WTC11 (cell line): ENCODE measurements around the gene MLC1. TPM values are rescaled to one million over a fixed set of nuclear protein-coding genes. Genes with fewer than 3 reads are reported as not detected.

Experiments
- ATAC-seq: fragments of 200-7000 bp; cut with Tn5 transposase; 2 replicates; pipeline ENCODE4 v1.10.0; 2021; ENCODE audit warnings: mild to moderate bottlenecking, moderate library complexity
- Bru-seq: library from RNA; stranded (reverse); fragments of 400-500 nt; gene quantifications from one replicate; lab custom pipeline; 2021; lab: Mats Ljungman, UMichigan
- CTCF ChIA-PET: fragments of 300-600 bp; sonication (Branson Sonifier 250); formaldehyde crosslinking; loops from one replicate; lab custom pipeline; 2021; ENCODE audit warnings: antibody characterized with exemption; lab: Charles Lee
- POLR2A ChIA-PET: fragments of 350-600 bp; sonication (Branson Sonifier 250); formaldehyde crosslinking; loops from one replicate; lab custom pipeline; 2021; ENCODE audit warnings: antibody characterized with exemption; lab: Charles Lee
- DNase-seq: peaks from one replicate; pipeline ENCODE4 v3.0.0; 2021; ENCODE audit warnings: low spot score
- H3K27ac Mint-ChIP-seq: 2 replicates; pipeline ENCODE4 v1.8.0; 2021; ENCODE audit warnings: mixed read lengths
- H3K27me3 Mint-ChIP-seq: 2 replicates; pipeline ENCODE4 v1.8.0; 2021; ENCODE audit warnings: low read depth, mild to moderate bottlenecking, moderate library complexity, mixed read lengths
- H3K36me3 Mint-ChIP-seq: 2 replicates; pipeline ENCODE4 v1.8.0; 2021; ENCODE audit warnings: mixed read lengths
- H3K4me1 Mint-ChIP-seq: 2 replicates; pipeline ENCODE4 v1.8.0; 2022; ENCODE audit warnings: mixed read lengths
- H3K4me3 Mint-ChIP-seq: 2 replicates; pipeline ENCODE4 v1.8.0; 2021; ENCODE audit warnings: mild to moderate bottlenecking, moderate library complexity, mixed read lengths
- H3K9me3 Mint-ChIP-seq: 2 replicates; pipeline ENCODE4 v1.8.0; 2021; ENCODE audit warnings: mixed read lengths
- CREB1 ChIP-seq: sonication (generic); formaldehyde crosslinking; IDR thresholded peaks from 2 replicates; pipeline ENCODE4 v1.8.0; 2023; ENCODE audit warnings: mild to moderate bottlenecking, missing genetic modification reagents
- CREM ChIP-seq: sonication (generic); formaldehyde crosslinking; IDR thresholded peaks from 2 replicates; pipeline ENCODE4 v1.8.1; 2022; ENCODE audit warnings: mild to moderate bottlenecking, missing genetic modification reagents, moderate library complexity
- NR1H2 ChIP-seq: sonication (generic); formaldehyde crosslinking; IDR thresholded peaks from 2 replicates; pipeline ENCODE4 v1.9.0; 2021; ENCODE audit warnings: mild to moderate bottlenecking, moderate library complexity, missing genetic modification reagents
- RELA ChIP-seq: sonication (generic); formaldehyde crosslinking; IDR thresholded peaks from 2 replicates; pipeline ENCODE4 v1.8.1; 2022; ENCODE audit warnings: missing genetic modification reagents, mild to moderate bottlenecking, borderline replicate concordance
- RORB ChIP-seq: fragments of 250-450 bp; sonication (Bioruptor Pico); IDR thresholded peaks from 2 replicates; pipeline ENCODE4 v1.9.0; 2021; ENCODE audit warnings: mild to moderate bottlenecking
- SMAD3 ChIP-seq: sonication (generic); formaldehyde crosslinking; IDR thresholded peaks from 2 replicates; pipeline ENCODE4 v1.8.0; 2022; ENCODE audit warnings: missing genetic modification reagents, mild to moderate bottlenecking, borderline replicate concordance
- SOX15 ChIP-seq: fragments of 250-450 bp; sonication (Bioruptor Pico); IDR thresholded peaks from 2 replicates; pipeline ENCODE4 v1.9.0; 2021; ENCODE audit warnings: mild to moderate bottlenecking
- SP1 ChIP-seq: sonication (generic); formaldehyde crosslinking; conservative IDR thresholded peaks from 2 replicates; pipeline ENCODE4 v1.8.1; 2022; ENCODE audit warnings: missing genetic modification reagents
- TCF7 ChIP-seq: sonication (generic); formaldehyde crosslinking; IDR thresholded peaks from 2 replicates; pipeline ENCODE4 v1.8.0; 2022; ENCODE audit warnings: mild to moderate bottlenecking, low read depth, missing genetic modification reagents, moderate library complexity
- TEAD1 ChIP-seq: sonication (generic); formaldehyde crosslinking; IDR thresholded peaks from 2 replicates; pipeline ENCODE4 v1.8.0; 2022; ENCODE audit warnings: mild to moderate bottlenecking, missing genetic modification reagents
- TEAD4 ChIP-seq: sonication (generic); formaldehyde crosslinking; IDR thresholded peaks from 2 replicates; pipeline ENCODE4 v1.8.0; 2022; ENCODE audit warnings: mild to moderate bottlenecking, missing genetic modification reagents
- TP53 ChIP-seq: sonication (generic); formaldehyde crosslinking; IDR thresholded peaks from 2 replicates; pipeline ENCODE4 v1.8.1; 2023; ENCODE audit warnings: mild to moderate bottlenecking, missing genetic modification reagents
- ZBTB21 ChIP-seq: sonication (generic); formaldehyde crosslinking; IDR thresholded peaks from 2 replicates; pipeline ENCODE4 v1.8.1; 2023; ENCODE audit warnings: mild to moderate bottlenecking, missing genetic modification reagents, borderline replicate concordance
- ZNF219 ChIP-seq: sonication (generic); formaldehyde crosslinking; IDR thresholded peaks from 2 replicates; pipeline ENCODE4 v1.8.0; 2023; ENCODE audit warnings: missing genetic modification reagents, mild to moderate bottlenecking, borderline replicate concordance
- ZNF263 ChIP-seq: sonication (generic); formaldehyde crosslinking; IDR thresholded peaks from 2 replicates; pipeline ENCODE4 v1.8.1; 2022; ENCODE audit warnings: low read depth, mild to moderate bottlenecking, moderate library complexity, missing genetic modification reagents
- ZNF317 ChIP-seq: sonication (generic); formaldehyde crosslinking; IDR thresholded peaks from 2 replicates; pipeline ENCODE4 v1.8.1; 2023; ENCODE audit warnings: low read depth, mild to moderate bottlenecking, moderate library complexity, missing genetic modification reagents, borderline replicate concordance
- ZNF396 ChIP-seq: fragments of 250-450 bp; sonication (Bioruptor Pico); IDR thresholded peaks from 2 replicates; pipeline ENCODE4 v1.8.0; 2021; ENCODE audit warnings: mild to moderate bottlenecking, moderate library complexity, borderline replicate concordance
- ZNF416 ChIP-seq: fragments of 250-450 bp; sonication (Bioruptor Pico); IDR thresholded peaks from 2 replicates; pipeline ENCODE4 v1.9.0; 2021; ENCODE audit warnings: mild to moderate bottlenecking, inconsistent platforms
- long read RNA-seq, 3 experiments: library from RNA in 1 of 3; library from capped mRNA in 1 of 3; library from polyadenylated mRNA in 1 of 3; unstranded in 2 of 3; stranded (forward) in 1 of 3; transcript quantifications; one replicate each; pipeline ENCODE4 v2.0.0, GENCODE V29; 2021
- total RNA-seq: library from RNA; stranded (reverse); gene quantifications from 3 replicates; pipeline ENCODE4 v1.2.3, GENCODE V29; 2021
- TF ChIP-seq, protein P1 (sequence below): sonication (generic); formaldehyde crosslinking; IDR thresholded peaks from 2 replicates; pipeline ENCODE4 v1.8.1; 2022; ENCODE audit warnings: low read depth, mild to moderate bottlenecking, moderate library complexity, missing genetic modification reagents, borderline replicate concordance
- TF ChIP-seq, protein P2 (sequence below): sonication (generic); formaldehyde crosslinking; IDR thresholded peaks from 2 replicates; pipeline ENCODE4 v1.8.1; 2023; ENCODE audit warnings: mild to moderate bottlenecking, missing genetic modification reagents, moderate library complexity
- TF ChIP-seq, protein P3 (sequence below): sonication (generic); formaldehyde crosslinking; IDR thresholded peaks from 2 replicates; pipeline ENCODE4 v1.8.1; 2023; ENCODE audit warnings: mild to moderate bottlenecking, missing genetic modification reagents, moderate library complexity
- TF ChIP-seq, protein P4 (sequence below): sonication (generic); formaldehyde crosslinking; IDR thresholded peaks from 2 replicates; pipeline ENCODE4 v1.8.0; 2023; ENCODE audit warnings: missing genetic modification reagents
- TF ChIP-seq, protein P5 (sequence below): sonication (generic); formaldehyde crosslinking; IDR thresholded peaks from 2 replicates; pipeline ENCODE4 v1.8.1; 2023; ENCODE audit warnings: mild to moderate bottlenecking, moderate library complexity, missing genetic modification reagents

The MLC1 gene
- total RNA-seq = 0.13 to 0.16 TPM (median 0.16 TPM) in 3 replicates
- Bru-seq, nascent RNA = percentile 4 among the genes with signal in this experiment
- long read RNA-seq, experiment 1 = 0 reads
- long read RNA-seq, experiment 2 = 0 reads
- long read RNA-seq, experiment 3 = 0 reads

DNA sequence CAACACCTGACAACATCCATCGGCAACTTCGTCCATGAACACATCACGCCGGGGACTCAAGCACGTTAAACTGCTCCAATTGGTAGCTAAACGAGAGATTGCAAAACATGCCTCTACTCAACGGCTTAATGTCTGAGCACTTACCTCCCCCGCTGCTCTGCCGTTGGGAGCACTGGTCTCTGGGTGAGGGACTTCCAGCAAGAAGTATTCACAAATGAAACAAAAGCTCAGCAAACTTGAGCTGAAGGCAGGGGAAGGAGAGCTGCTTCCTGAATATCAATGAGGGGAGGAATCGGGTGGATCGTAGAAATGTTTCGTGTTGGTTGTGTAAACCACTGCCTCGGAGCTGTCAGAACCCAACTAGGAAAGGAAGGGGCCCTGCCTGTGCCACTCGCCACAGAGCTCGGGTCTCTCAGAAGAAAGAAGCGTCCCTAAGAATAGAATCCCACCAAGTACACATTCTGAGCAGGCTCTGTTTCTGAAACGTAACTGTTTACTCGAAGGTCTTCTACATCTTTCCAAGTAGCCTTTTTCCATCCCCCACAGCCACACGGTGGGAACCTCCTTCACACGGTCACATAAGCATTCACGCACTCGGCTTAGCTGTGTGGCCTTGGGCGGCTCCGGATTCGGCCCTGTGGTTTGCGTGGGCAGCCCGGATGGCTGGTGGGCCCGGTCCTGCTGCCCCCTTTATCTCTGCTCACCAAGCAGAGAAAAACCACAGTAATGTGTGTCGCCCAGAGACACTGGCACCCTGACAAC, at the start of gene MLC1:
MLC1 (minus strand) TSS at position 216 of the 762 bp plus-strand sequence. CDS start 524 bp downstream, outside the sequence.
- Mint-ChIP-seq H3K9me3 (peaks cover 16% of the 10 kb centered on the region), H3K27me3 (peaks cover 8% of the 10 kb centered on the region; the same call in 1 of the 2 replicates), H3K4me3 (peak within 1 kb of the TSS; percentile 22), H3K4me1 (no peaks in the 10 kb centered on the region; the same call in 1 of the 2 replicates), H3K36me3 (no peaks in the 10 kb centered on the region), H3K27ac (no peak within 1 kb of the TSS)
- ChIA-PET CTCF (interaction anchor here (1.0 to 3.4 kb wide), 8 partner anchors 11 to 651 kb away, joined by 3 to 16 read pairs (median 4); no protein-coding TSS in a partner anchor), POLR2A (interaction anchor here (0.6 kb wide), 1 partner anchor 237 kb away, joined by 3 read pairs; no protein-coding TSS in a partner anchor)
- no peak for TF ChIP-seq ZNF396 (CRISPR knock-in tag)
- TF ChIP-seq ZBTB21 (CRISPR knock-in tag) = no peak
- TF ChIP-seq TEAD1 (CRISPR knock-in tag) = no peak
- TF ChIP-seq SP1 (CRISPR knock-in tag) = no peak
- TF ChIP-seq SMAD3 = no peak
- peak; percentile 72; the same call in 1 of the 2 replicates for TF ChIP-seq ZNF263
- TF ChIP-seq, protein P1, sequence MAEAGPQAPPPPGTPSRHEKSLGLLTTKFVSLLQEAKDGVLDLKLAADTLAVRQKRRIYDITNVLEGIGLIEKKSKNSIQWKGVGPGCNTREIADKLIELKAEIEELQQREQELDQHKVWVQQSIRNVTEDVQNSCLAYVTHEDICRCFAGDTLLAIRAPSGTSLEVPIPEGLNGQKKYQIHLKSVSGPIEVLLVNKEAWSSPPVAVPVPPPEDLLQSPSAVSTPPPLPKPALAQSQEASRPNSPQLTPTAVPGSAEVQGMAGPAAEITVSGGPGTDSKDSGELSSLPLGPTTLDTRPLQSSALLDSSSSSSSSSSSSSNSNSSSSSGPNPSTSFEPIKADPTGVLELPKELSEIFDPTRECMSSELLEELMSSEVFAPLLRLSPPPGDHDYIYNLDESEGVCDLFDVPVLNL = no peak
- no peak for TF ChIP-seq TCF7
- TF ChIP-seq, protein P2, sequence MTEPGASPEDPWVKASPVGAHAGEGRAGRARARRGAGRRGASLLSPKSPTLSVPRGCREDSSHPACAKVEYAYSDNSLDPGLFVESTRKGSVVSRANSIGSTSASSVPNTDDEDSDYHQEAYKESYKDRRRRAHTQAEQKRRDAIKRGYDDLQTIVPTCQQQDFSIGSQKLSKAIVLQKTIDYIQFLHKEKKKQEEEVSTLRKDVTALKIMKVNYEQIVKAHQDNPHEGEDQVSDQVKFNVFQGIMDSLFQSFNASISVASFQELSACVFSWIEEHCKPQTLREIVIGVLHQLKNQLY (CRISPR knock-in tag) = no peak
- ATAC-seq (peak; percentile 55), DNase-seq (no peak)

DNA sequence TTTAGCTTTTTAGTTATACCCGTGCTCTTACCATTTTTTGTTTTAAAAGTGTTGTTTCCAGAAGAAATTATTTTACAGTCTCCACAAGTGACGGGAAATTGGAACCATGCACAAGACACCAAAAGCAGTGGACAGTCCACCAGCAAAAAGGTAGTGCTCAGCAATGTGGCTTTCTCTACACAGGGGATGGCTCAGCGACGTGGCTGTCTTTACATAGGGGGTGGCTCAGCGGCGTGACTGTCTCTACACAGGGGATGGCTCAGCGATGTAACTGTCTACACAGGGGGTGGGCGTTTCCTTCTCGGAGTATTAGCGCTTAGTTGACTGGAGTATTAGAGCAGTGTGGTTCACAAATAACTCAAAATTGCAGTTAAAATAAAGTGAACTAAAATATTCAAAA, 49.3 kb upstream of the MLC1 start:
- TF ChIP-seq TP53 (no peak), SOX15 (CRISPR knock-in tag) (no peak), TEAD1 (CRISPR knock-in tag) (no peak), ZNF416 (CRISPR knock-in tag) (no peak)
- TF ChIP-seq, protein P3, sequence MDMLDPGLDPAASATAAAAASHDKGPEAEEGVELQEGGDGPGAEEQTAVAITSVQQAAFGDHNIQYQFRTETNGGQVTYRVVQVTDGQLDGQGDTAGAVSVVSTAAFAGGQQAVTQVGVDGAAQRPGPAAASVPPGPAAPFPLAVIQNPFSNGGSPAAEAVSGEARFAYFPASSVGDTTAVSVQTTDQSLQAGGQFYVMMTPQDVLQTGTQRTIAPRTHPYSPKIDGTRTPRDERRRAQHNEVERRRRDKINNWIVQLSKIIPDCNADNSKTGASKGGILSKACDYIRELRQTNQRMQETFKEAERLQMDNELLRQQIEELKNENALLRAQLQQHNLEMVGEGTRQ (CRISPR knock-in tag) = no peak
- TF ChIP-seq, protein P4, sequence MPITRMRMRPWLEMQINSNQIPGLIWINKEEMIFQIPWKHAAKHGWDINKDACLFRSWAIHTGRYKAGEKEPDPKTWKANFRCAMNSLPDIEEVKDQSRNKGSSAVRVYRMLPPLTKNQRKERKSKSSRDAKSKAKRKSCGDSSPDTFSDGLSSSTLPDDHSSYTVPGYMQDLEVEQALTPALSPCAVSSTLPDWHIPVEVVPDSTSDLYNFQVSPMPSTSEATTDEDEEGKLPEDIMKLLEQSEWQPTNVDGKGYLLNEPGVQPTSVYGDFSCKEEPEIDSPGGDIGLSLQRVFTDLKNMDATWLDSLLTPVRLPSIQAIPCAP = no peak
- ChIA-PET POLR2A (no interaction called here), CTCF (no interaction called here)
- DNase-seq = no peak
- Mint-ChIP-seq H3K27ac (no peak overlapping the region), H3K4me3 (no peak overlapping the region), H3K36me3 (no peaks in the 10 kb centered on the region), H3K9me3 (peaks cover 4% of the 10 kb centered on the region; the same call in 1 of the 2 replicates), H3K4me1 (no peaks in the 10 kb centered on the region), H3K27me3 (no peaks in the 10 kb centered on the region; the same call in 1 of the 2 replicates)
- no peak for ATAC-seq

DNA sequence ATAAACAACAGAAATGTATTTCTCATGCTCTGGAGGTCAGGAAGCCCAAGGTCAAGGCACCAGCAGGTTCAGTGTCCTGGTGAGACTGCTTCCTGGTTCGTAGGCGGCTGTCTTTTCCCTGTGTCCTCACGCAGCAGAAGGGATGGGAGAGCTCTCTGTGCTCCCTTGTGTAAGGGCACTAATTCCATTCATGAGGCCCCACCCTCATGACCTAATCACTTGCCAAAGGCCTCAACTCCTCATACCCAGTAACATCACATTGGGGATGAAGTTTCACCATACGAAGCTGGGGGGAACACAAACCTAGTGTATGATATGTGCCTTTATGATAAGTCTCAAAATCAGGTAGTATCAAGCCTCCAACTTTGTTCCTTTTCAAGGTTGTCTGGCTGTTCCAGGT, 46.7 kb upstream of the MLC1 start:
- no peak overlapping the region for H3K4me3 Mint-ChIP-seq
- H3K9me3 Mint-ChIP-seq = peaks cover 4% of the 10 kb centered on the region; the same call in 1 of the 2 replicates
- ChIA-PET CTCF (no interaction called here), POLR2A (no interaction called here)
- no peaks in the 10 kb centered on the region for H3K4me1 Mint-ChIP-seq
- no peak for ATAC-seq
- H3K27ac Mint-ChIP-seq = no peak overlapping the region
- no peak for DNase-seq
- H3K36me3 Mint-ChIP-seq = no peaks in the 10 kb centered on the region
- no peaks in the 10 kb centered on the region; the same call in 1 of the 2 replicates for H3K27me3 Mint-ChIP-seq
- TF ChIP-seq ZNF219 (CRISPR knock-in tag) (no peak), ZNF317 (no peak), NR1H2 (CRISPR knock-in tag) (no peak), RELA (no peak), TEAD4 (CRISPR knock-in tag) (no peak), ZNF263 (no peak), SMAD3 (no peak), RORB (no peak), CREB1 (CRISPR knock-in tag) (no peak), CREM (CRISPR knock-in tag) (no peak)
- TF ChIP-seq, protein P5, sequence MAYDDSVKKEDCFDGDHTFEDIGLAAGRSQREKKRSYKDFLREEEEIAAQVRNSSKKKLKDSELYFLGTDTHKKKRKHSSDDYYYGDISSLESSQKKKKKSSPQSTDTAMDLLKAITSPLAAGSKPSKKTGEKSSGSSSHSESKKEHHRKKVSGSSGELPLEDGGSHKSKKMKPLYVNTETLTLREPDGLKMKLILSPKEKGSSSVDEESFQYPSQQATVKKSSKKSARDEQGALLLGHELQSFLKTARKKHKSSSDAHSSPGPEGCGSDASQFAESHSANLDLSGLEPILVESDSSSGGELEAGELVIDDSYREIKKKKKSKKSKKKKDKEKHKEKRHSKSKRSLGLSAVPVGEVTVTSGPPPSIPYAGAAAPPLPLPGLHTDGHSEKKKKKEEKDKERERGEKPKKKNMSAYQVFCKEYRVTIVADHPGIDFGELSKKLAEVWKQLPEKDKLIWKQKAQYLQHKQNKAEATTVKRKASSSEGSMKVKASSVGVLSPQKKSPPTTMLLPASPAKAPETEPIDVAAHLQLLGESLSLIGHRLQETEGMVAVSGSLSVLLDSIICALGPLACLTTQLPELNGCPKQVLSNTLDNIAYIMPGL (CRISPR knock-in tag) = no peak
- TF ChIP-seq, protein P1 = no peak
